ENCODE data around the gene CTIF. TPM values are rescaled to one million over a fixed set of nuclear protein-coding genes. Genes with fewer than 3 reads are reported as not detected.
A peak's percentile ranks its signal among the peaks of the same experiment; 100 is the strongest.

Gene CTIF
- total RNA-seq, 6 donors from 2014 or later, result 32.1 to 62.4 (median 47.8) TPM

GRCh38 chr18:48582946-48583345 lies 44.1 kb downstream of the CTIF start:
- ATAC-seq (ENCODE audit: low FRiP score in 2 of 2), result no peak
- H3K36me3 ChIP-seq, result no peaks in the 10 kb centered on the region
- TF ChIP-seq POLR2AphosphoS5 (IDR thresholded peaks at IDR 0.05) (no peak), CTCF (IDR thresholded peaks at IDR 0.05) (no peak), POLR2A (IDR thresholded peaks at IDR 0.05) (no peak), EP300 (IDR thresholded peaks at IDR 0.05) (no peak)
- H3K27me3 ChIP-seq, result no peaks in the 10 kb centered on the region
- 95% methylated on average over 1 to 2 of the region's 2 CpGs for WGBS, 2 donors
- no peaks in the 10 kb centered on the region for H3K4me1 ChIP-seq
- H3K27ac ChIP-seq, result no peak overlapping the region
- H3K4me3 ChIP-seq, result no peak overlapping the region
- DNase-seq, result no peak
- H3K9me3 ChIP-seq, result no peaks in the 10 kb centered on the region

GRCh38 chr18:48583573-48583972 lies 44.7 kb downstream of the CTIF start:
- WGBS, 2 donors, result 84 to 85% methylated on average over 5 of the region's 5 CpGs

GRCh38 chr18:48589797-48590519 lies 51.1 kb downstream of the CTIF start:
- 89 to 92% methylated on average over 14 to 15 of the region's 15 CpGs for WGBS, 2 donors
- TF ChIP-seq CTCF (IDR thresholded peaks at IDR 0.05) (no peak), EP300 (IDR thresholded peaks at IDR 0.05) (no peak), POLR2A (IDR thresholded peaks at IDR 0.05) (no peak), POLR2AphosphoS5 (IDR thresholded peaks at IDR 0.05) (no peak)
- Histone ChIP-seq H3K4me1 (peaks cover 0 to 10% (median 0%) of the 10 kb centered on the region in 4 donors), H3K9me3 (no peaks in the 10 kb centered on the region), H3K27ac (no peak overlapping the region), H3K4me3 (no peak overlapping the region), H3K27me3 (no peaks in the 10 kb centered on the region), H3K36me3 (no peaks in the 10 kb centered on the region)
- ATAC-seq (ENCODE audit: low FRiP score in 2 of 2) (no peak), DNase-seq (no peak)

More at GRCh38 chr18:48583573-48583972, 44.7 kb downstream of the CTIF start:
- H3K9me3 ChIP-seq, result no peaks in the 10 kb centered on the region
- H3K4me1 ChIP-seq, result no peaks in the 10 kb centered on the region
- H3K27ac ChIP-seq, result no peak overlapping the region
- H3K27me3 ChIP-seq, result no peaks in the 10 kb centered on the region
- ATAC-seq (ENCODE audit: low FRiP score in 2 of 2) (no peak), DNase-seq (no peak)
- H3K4me3 ChIP-seq, result no peak overlapping the region
- no peak for TF ChIP-seq EP300 (IDR thresholded peaks at IDR 0.05)
- no peak for TF ChIP-seq CTCF (IDR thresholded peaks at IDR 0.05)
- no peak for TF ChIP-seq POLR2AphosphoS5 (IDR thresholded peaks at IDR 0.05)
- no peak for TF ChIP-seq POLR2A (IDR thresholded peaks at IDR 0.05)
- H3K36me3 ChIP-seq, result no peaks in the 10 kb centered on the region

DNA sequence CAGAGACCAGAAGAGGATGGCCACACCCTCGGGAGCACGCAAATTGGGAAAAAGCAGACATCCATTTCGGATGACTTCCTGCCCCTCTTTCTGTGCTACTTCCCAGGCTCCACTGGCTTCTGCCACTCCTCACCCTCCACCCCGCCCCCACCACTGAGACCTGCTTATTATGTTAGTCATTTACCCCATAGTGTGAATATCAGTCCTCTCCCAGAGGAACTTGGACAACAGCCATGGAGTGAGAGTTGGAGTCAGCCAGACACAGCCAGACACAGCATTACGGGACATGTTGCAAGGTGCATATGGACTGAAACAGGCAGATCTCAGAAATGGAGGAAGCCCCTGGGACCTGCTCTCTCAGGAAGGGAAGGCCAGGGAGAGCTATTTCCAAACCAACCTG lies 51.8 kb downstream of the CTIF start:
- H3K4me1 ChIP-seq, result peaks cover 0 to 10% (median 0%) of the 10 kb centered on the region in 4 donors
- WGBS, 2 donors, result 87 to 89% methylated on average over 4 to 5 of the region's 5 CpGs
- no peak overlapping the region for H3K4me3 ChIP-seq
- peak in 1 of 2 donors; percentile 12 for ATAC-seq (ENCODE audit: low FRiP score in 2 of 2)
- peaks cover 0 to 4% (median 0%) of the 10 kb centered on the region in 4 donors for H3K36me3 ChIP-seq
- no peak overlapping the region for H3K27ac ChIP-seq
- H3K27me3 ChIP-seq, result no peaks in the 10 kb centered on the region
- TF ChIP-seq POLR2AphosphoS5 (IDR thresholded peaks at IDR 0.05) (no peak), CTCF (IDR thresholded peaks at IDR 0.05) (no peak), EP300 (IDR thresholded peaks at IDR 0.05) (no peak), POLR2A (IDR thresholded peaks at IDR 0.05) (no peak)
- no peak for DNase-seq
- no peaks in the 10 kb centered on the region for H3K9me3 ChIP-seq
